ENCODE data around the gene SORCS3.

- TF ChIP-seq CTCF (IDR thresholded peaks at IDR 0.05) (no peak), POLR2A (IDR thresholded peaks at IDR 0.05) (no peak)
Observed at GRCh38 chr10:104980368-104980767, 339.3 kb downstream of the SORCS3 start.

All from body of pancreas (tissue), 4 donors.